Gastrocnemius medialis (tissue), 4 donors: ENCODE data around the gene CELF1.

Experiments used
- CTCF ChIP-seq, 5 experiments: fragments of 450-650 bp in 3 of 5; fragments of 200-600 bp in 2 of 5; sonication (generic) in 2 of 5; IDR thresholded peaks in 4 of 5; conservative IDR thresholded peaks in 1 of 5; 1 replicate in 4 of 5; 2 replicates in 1 of 5; pipeline ENCODE4 v1.5.1; 2016 to 2019; ENCODE audit warnings: antibody characterized with exemption in 5 of 5, mild to moderate bottlenecking in 3 of 5, moderate library complexity in 3 of 5
- POLR2A ChIP-seq, 2 donors: fragments of 450-650 bp; IDR thresholded peaks; one replicate each; pipeline ENCODE4 v1.6.1; 2017; ENCODE audit warnings: antibody characterized with exemption in 2 of 2, mild to moderate bottlenecking in 2 of 2, moderate library complexity in 2 of 2

- TF ChIP-seq POLR2A (IDR thresholded peaks at IDR 0.05) (no peak), CTCF (IDR thresholded peaks at IDR 0.05 in 4 of 5, conservative IDR thresholded peaks at IDR 0.05 in 1 of 5) (no peak)
Observed at GRCh38 chr11:47587039-47587716, 34.2 kb upstream of the CELF1 start.
